GM20431 (cell line): ENCODE results near the gene OSBPL8.
"Not testable (repeated sequence)": the region's sequence is repeated elsewhere in the genome, so short reads cannot be mapped to it uniquely, and the experiment has no call there.

Source experiments
- in situ Hi-C: fragments of 300-500 bp; cut with MseI, MboI; formaldehyde crosslinking; loops from one replicate; pipeline ENCODE4 v1.15.0; 2020; ENCODE audit warnings: low sequenced_read_pairs; ENCODE audit not compliant: unreplicated experiment

The OSBPL8 gene

GRCh38 chr12:76531056-76531455 is 28.5 kb downstream of the OSBPL8 start:
- in situ Hi-C loops = no loop called here

- in situ Hi-C loops = no loop called here
These were observed 29.1 kb downstream of the OSBPL8 start for GRCh38 chr12:76530516-76530915.

DNA sequence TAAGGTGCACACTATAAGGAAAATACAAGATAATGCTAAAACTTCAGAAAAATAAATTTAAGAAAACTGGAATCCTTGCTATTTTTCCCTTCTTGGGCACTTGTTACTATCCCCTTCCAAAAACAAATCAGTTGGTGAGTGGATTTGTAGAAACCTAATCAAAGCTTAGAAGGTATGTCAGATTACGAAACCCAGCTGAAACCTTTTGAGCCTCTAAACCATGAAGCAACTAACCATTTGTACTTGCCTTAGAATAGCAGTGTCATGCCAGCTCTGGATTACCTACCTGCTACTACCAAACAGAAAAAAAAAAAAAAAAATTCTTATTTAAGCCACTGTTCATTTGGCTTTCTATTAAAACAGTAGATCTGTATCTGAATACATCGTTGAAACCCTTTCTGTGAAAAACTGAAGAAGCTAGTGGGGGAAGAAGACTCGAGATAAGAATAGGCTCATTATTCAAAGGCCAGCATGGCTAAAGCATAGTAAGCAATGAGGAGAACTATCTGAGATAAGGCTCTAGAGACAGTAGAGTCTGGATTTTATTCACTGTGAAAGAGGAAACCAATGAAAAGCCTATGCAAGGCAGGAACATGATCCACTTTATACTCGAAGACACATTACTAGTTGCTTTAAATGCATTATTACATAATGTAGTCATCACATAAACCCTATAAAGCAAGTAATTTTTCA is 30.2 kb downstream of the OSBPL8 start:
- in situ Hi-C loops = no loop called here

DNA sequence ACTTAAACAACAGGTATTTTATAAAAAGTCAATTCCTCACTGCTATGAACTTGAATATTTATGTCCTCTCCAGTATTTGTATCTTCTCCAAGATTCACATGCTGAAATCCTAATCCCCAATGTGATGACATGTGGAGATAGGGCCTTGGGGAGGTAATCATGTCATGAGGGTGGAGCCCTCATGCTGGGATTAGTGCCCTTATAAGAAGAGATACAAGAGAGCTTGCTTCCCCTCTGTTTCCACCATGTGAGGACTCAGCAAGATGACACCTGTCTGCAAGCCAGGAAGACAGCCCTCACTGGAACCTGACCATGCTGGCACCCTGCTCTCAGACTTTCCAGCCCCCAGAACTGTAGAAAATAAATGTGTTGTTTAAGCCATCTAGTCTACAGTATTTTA is 36.2 kb downstream of the OSBPL8 start:
- in situ Hi-C loops = no loop called here

- in situ Hi-C loops = no loop called here
These were observed 39.2 kb downstream of the OSBPL8 start for GRCh38 chr12:76520348-76520747.

- in situ Hi-C loops = no loop called here
These were observed 40.0 kb downstream of the OSBPL8 start for GRCh38 chr12:76519538-76519937.

- in situ Hi-C loops = no loop called here
These were observed 40.9 kb downstream of the OSBPL8 start for GRCh38 chr12:76518699-76519098.

- in situ Hi-C loops = no loop called here
These were observed 44.3 kb downstream of the OSBPL8 start for GRCh38 chr12:76515271-76515670.

DNA sequence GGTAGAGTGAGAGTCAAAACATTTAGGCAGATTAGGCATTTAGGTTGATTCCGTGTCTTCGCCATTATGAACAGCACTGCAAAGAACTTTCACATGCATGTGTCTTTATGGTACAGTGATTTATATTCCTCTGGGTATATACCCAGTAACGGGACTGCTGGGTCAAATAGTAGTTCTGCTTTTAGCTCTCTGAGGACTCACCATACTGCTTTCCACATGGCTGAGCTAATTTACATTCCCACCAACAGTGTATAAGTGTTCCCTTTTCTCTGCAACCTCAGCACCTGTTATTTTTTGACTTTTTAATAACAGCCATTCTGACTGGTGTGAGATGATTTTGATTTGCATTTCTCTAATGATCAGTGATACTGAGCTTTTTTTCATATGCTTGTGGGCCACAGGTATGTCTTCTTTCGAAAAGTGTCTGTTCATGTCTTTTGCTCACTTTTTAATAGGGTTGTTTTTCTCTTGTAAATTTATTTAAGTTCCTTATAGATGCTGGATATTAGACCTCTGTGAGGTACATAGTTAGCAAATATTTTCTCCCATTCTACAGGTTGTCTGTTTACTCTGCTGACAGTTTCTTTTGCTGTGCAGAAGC is 48.4 kb downstream of the OSBPL8 start:
- in situ Hi-C loops = not testable (repeated sequence)

- in situ Hi-C loops = no loop called here
These were observed 51.2 kb downstream of the OSBPL8 start for GRCh38 chr12:76508128-76508980.

GRCh38 chr12:76506149-76506548 is 53.4 kb downstream of the OSBPL8 start:
- in situ Hi-C loops = no loop called here

DNA sequence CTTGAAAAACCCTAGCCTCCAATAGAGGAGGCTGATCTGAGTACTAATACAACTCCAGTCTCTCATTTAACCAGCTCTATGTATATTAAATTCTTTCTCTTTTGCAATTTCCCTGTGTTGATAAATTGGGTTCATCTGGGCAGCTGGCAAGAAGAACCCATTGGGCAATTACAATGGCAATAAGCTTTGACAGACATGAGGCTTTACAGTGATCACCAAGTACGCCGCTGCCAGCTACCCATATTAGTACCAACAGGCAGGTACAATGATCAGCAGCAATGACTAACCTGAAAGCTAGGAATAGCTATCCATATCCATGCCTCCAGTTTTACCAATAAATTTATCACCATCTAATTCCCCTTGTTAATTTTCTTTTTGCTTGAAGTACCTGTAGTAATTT is 54.5 kb downstream of the OSBPL8 start:
- in situ Hi-C loops = no loop called here

DNA sequence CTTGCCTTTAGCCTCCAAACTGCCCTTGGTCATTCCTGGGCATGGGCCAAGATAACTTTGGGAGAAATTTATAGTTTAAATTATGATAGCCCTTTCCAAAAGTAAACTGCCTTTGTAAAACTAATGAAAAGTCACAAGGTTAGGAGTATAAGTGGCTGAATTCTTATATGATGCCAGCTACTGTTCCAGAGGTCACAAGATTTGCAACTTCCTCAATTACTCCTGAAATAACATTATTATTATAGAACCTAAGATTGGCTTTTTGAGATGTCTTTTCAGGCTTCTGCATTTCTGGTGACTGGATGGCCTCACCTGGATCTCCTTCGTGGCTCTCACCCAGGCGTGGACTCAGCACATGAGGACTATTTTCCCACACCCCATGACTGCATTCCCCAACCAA is 55.0 kb downstream of the OSBPL8 start:
- in situ Hi-C loops = no loop called here

GRCh38 chr12:76503957-76504356 is 55.6 kb downstream of the OSBPL8 start:
- in situ Hi-C loops = no loop called here

DNA sequence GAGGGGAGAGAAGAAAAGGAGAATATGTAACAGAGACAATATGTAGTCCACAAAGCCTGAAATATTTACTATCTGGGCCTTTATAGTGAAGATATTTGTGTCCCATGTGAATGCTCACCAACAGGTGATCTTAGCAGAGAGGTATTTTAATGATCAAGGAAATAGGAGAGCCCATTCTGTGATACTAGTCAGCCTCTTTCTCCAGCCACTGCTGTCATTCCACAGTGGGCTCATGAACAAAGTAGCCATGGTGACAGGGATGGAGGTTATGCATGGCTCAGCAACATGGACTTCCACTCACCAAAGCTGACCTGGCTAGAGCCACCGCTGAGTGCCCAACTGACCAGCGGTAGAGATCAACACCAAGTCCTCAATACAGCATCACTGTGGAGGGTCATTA is 58.2 kb downstream of the OSBPL8 start:
- in situ Hi-C loops = no loop called here

- in situ Hi-C loops = not testable (repeated sequence)
These were observed 60.4 kb downstream of the OSBPL8 start for GRCh38 chr12:76499136-76499535.

DNA sequence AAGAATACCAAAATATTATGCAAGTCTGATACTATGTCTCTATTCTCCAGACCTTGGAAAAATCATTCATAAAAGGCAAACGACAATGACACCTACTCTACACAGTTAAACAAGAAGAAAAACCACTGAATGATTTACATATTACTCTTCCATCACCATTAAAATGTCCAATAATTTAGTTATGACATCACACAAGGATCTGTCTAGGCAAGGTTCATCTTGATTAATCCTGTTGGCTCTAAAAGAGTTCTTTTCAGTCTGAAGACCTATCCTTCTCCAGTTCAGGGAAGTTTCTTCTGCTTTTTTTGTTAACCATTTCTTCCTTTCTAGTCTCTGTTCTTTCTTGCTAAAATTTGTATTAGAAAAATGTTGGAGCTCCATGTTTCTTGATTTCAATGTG is 64.0 kb downstream of the OSBPL8 start:
- in situ Hi-C loops = no loop called here

DNA sequence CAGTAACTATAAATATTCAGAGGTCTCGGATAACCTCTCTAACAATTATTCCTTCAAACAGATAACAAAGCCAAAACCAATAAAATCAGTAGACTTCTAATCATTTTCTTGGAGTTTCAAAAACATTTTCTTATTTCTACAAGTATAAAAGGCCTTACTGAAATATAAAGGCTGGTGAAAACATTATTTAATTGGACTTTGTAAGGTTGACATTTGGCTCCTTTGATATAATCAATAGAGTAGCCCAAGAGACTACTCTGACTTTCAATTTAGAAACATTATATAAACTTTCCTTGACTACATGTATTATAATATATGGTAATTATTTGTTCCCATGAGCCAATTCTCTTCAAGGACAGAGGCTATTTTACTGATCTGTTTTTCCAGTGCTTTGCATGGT is 68.3 kb downstream of the OSBPL8 start:
- in situ Hi-C loops = no loop called here

- in situ Hi-C loops = no loop called here
These were observed 68.8 kb downstream of the OSBPL8 start for GRCh38 chr12:76490763-76491162.

DNA sequence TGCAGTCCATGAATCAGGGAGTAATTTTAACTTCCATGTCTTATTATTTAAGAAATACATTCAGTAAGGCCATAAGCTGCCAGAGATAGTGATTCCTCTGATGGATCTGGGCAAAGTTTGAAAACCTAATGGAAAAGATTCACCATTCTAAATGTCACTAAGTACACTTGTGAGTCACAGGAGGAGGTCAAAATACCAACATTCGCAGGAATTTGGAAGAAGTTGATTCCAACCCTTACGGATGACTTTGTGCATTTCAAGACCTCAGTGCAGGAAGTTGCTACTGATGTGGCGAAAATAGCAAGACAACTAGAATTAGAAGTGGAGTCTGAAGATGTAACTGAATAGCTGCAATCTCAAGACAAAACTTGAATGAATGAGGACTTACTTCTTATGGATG is 69.8 kb downstream of the OSBPL8 start:
- in situ Hi-C loops = no loop called here

GRCh38 chr12:76486011-76486410 is 73.6 kb downstream of the OSBPL8 start:
- in situ Hi-C loops = no loop called here
